C4-2B (cell line): ENCODE measurements around the gene SLAMF6.

Source experiments
- ZFX ChIP-seq: fragments of 450-650 bp; IDR thresholded peaks from 2 replicates; pipeline ENCODE4 v1.6.1; 2017
- TF ChIP-seq, protein P1 (sequence below): fragments of 450-650 bp; conservative IDR thresholded peaks from 2 replicates; pipeline ENCODE4 v1.5.1; 2017; ENCODE audit warnings: mild to moderate bottlenecking

DNA sequence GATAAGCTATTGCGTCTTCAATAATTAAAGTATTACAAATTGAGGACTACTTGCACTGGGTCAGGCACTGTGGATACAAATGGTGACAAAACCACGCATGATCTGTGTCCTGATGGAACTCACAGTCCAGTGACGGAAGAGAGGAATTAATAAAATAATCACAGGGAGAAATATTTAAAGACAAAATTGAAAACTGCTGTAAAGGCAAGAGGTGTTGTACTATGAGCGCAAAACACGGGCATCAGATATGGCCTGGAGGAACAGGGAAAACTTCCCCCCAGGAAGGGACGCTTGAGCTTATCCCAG is 16.6 kb upstream of the SLAMF6 start:
- TF ChIP-seq, protein P1, sequence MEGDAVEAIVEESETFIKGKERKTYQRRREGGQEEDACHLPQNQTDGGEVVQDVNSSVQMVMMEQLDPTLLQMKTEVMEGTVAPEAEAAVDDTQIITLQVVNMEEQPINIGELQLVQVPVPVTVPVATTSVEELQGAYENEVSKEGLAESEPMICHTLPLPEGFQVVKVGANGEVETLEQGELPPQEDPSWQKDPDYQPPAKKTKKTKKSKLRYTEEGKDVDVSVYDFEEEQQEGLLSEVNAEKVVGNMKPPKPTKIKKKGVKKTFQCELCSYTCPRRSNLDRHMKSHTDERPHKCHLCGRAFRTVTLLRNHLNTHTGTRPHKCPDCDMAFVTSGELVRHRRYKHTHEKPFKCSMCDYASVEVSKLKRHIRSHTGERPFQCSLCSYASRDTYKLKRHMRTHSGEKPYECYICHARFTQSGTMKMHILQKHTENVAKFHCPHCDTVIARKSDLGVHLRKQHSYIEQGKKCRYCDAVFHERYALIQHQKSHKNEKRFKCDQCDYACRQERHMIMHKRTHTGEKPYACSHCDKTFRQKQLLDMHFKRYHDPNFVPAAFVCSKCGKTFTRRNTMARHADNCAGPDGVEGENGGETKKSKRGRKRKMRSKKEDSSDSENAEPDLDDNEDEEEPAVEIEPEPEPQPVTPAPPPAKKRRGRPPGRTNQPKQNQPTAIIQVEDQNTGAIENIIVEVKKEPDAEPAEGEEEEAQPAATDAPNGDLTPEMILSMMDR: no peak
- TF ChIP-seq ZFX: no peak
